ENCODE measurements around the gene CYP3A5.
"Not testable (repeated sequence)": the region's sequence is repeated elsewhere in the genome, so short reads cannot be mapped to it uniquely, and the experiment has no call there.

The CYP3A5 gene

GRCh38 chr7:99685871-99686608 lies 6.2 kb upstream of the CYP3A5 start:
- not testable (repeated sequence) for DNase-seq (ENCODE audit: low read depth)

- no peak for DNase-seq (ENCODE audit: low read depth)
Measured at GRCh38 chr7:99685129-99685758, 5.4 kb upstream of the CYP3A5 start.

GRCh38 chr7:99679032-99679399 lies 780 bp downstream of the CYP3A5 start:
- DNase-seq (ENCODE audit: low read depth): peak; percentile 51

- no peak for DNase-seq (ENCODE audit: low read depth)
Measured at GRCh38 chr7:99677648-99678045, 2.1 kb downstream of the CYP3A5 start.

- peak; percentile 10 for DNase-seq (ENCODE audit: low read depth)
Measured at GRCh38 chr7:99677013-99677647, 2.7 kb downstream of the CYP3A5 start.

GRCh38 chr7:99674995-99675742 lies 4.6 kb downstream of the CYP3A5 start:
- DNase-seq (ENCODE audit: low read depth): no peak

GRCh38 chr7:99672573-99672972 lies 7.2 kb downstream of the CYP3A5 start:
- DNase-seq (ENCODE audit: low read depth): no peak

- peak; percentile 50 for DNase-seq (ENCODE audit: low read depth)
Measured at GRCh38 chr7:99669782-99670181, 10.0 kb downstream of the CYP3A5 start.

- no peak for DNase-seq (ENCODE audit: low read depth)
Measured at GRCh38 chr7:99668541-99668940, 11.3 kb downstream of the CYP3A5 start.

GRCh38 chr7:99667179-99667578 lies 12.6 kb downstream of the CYP3A5 start:
- DNase-seq (ENCODE audit: low read depth): no peak

- no peak for DNase-seq (ENCODE audit: low read depth)
Measured at GRCh38 chr7:99666013-99666395, 13.8 kb downstream of the CYP3A5 start.

GRCh38 chr7:99665312-99666012 lies 14.3 kb downstream of the CYP3A5 start:
- no peak for DNase-seq (ENCODE audit: low read depth)

- DNase-seq (ENCODE audit: low read depth): not testable (repeated sequence)
Measured at GRCh38 chr7:99657879-99658278, 21.9 kb downstream of the CYP3A5 start.

GRCh38 chr7:99654626-99655025 lies 25.2 kb downstream of the CYP3A5 start:
- DNase-seq (ENCODE audit: low read depth): not testable (repeated sequence)

GRCh38 chr7:99653754-99654153 lies 26.0 kb downstream of the CYP3A5 start:
- no peak for DNase-seq (ENCODE audit: low read depth)

GRCh38 chr7:99653269-99653668 lies 26.5 kb downstream of the CYP3A5 start:
- not testable (repeated sequence) for DNase-seq (ENCODE audit: low read depth)

GRCh38 chr7:99652671-99653070 lies 27.1 kb downstream of the CYP3A5 start:
- no peak for DNase-seq (ENCODE audit: low read depth)

- DNase-seq (ENCODE audit: low read depth): no peak
Measured at GRCh38 chr7:99651290-99651689, 28.5 kb downstream of the CYP3A5 start.

GRCh38 chr7:99648843-99649242 lies 31.0 kb downstream of the CYP3A5 start:
- DNase-seq (ENCODE audit: low read depth): no peak

GRCh38 chr7:99645590-99645989 lies 34.2 kb downstream of the CYP3A5 start:
- no peak for DNase-seq (ENCODE audit: low read depth)

GRCh38 chr7:99644431-99644830 lies 35.4 kb downstream of the CYP3A5 start:
- no peak for DNase-seq (ENCODE audit: low read depth)

GRCh38 chr7:99643464-99643863 lies 36.3 kb downstream of the CYP3A5 start:
- DNase-seq (ENCODE audit: low read depth): no peak
